ENCODE measurements around the gene COP1. TPM values are rescaled to one million over a fixed set of nuclear protein-coding genes. Genes with fewer than 3 reads are reported as not detected.

The COP1 gene
- total RNA-seq, 2 donors from 2014 or later, result 21.4 to 23.1 TPM

DNA sequence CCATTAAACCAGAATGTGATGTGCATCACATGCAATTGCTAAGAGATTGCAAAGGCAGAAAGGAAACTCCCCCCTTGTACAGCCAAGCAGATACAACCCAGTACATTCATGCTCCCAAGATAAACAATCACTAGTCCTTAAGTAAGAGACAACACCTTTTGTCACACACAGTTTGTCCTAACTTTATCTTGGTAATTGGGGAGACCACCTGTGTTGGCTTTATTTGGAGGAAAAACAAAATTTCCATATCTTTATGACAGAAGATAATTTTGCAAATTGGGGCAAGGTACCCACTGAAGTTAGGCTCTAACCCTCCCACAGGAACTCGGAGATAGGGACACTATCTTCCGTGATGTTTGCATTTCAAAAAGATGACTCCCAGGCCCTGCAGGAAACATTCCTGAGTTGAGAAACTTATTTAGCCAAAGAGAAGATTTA is 288.7 kb downstream of the COP1 start:
- H3K36me3 ChIP-seq, result no peaks in the 10 kb centered on the region
- H3K4me1 ChIP-seq, result no peaks in the 10 kb centered on the region
- H3K27ac ChIP-seq, result no peak overlapping the region
- TF ChIP-seq, protein P1, sequence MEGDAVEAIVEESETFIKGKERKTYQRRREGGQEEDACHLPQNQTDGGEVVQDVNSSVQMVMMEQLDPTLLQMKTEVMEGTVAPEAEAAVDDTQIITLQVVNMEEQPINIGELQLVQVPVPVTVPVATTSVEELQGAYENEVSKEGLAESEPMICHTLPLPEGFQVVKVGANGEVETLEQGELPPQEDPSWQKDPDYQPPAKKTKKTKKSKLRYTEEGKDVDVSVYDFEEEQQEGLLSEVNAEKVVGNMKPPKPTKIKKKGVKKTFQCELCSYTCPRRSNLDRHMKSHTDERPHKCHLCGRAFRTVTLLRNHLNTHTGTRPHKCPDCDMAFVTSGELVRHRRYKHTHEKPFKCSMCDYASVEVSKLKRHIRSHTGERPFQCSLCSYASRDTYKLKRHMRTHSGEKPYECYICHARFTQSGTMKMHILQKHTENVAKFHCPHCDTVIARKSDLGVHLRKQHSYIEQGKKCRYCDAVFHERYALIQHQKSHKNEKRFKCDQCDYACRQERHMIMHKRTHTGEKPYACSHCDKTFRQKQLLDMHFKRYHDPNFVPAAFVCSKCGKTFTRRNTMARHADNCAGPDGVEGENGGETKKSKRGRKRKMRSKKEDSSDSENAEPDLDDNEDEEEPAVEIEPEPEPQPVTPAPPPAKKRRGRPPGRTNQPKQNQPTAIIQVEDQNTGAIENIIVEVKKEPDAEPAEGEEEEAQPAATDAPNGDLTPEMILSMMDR (IDR thresholded peaks at IDR 0.05), result no peak
- DNase-seq (ENCODE audit: low spot score), result no peak
- no peaks in the 10 kb centered on the region for H3K27me3 ChIP-seq
- H3K9me3 ChIP-seq, result peaks cover 0 to 2% of the 10 kb centered on the region in 2 donors
- no peak overlapping the region for H3K4me3 ChIP-seq

- no peak overlapping the region for H3K27ac ChIP-seq
- H3K27me3 ChIP-seq, result no peaks in the 10 kb centered on the region
- H3K4me3 ChIP-seq, result no peak overlapping the region
- no peaks in the 10 kb centered on the region for H3K36me3 ChIP-seq
- TF ChIP-seq, protein P1 (IDR thresholded peaks at IDR 0.05), result no peak
- peaks cover 0 to 36% of the 10 kb centered on the region in 2 donors for H3K9me3 ChIP-seq
- no peak for DNase-seq (ENCODE audit: low spot score)
- no peaks in the 10 kb centered on the region for H3K4me1 ChIP-seq
Observed at GRCh38 chr1:175914115-175914514, 293.0 kb downstream of the COP1 start.

DNA sequence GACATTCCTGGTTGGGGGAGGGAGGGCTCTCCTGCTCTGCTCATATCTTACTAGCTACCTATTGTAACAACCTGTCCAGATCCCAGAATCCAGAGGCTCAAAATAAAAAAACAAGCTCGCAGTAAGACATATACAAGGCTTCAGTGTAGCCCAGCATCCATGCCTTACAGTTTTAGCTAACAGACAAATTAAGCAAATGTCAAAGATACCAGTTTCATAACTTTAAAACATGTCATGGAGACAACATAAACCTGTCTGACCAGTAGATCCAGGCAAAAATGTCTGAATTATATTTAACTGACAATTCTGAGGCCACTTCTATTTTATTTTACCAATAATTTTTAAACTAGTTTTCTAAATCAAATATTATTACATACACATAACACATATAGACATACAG is 295.9 kb downstream of the COP1 start:
- no peaks in the 10 kb centered on the region for H3K36me3 ChIP-seq
- no peaks in the 10 kb centered on the region for H3K4me1 ChIP-seq
- H3K9me3 ChIP-seq, result peaks cover 0 to 36% of the 10 kb centered on the region in 2 donors
- TF ChIP-seq, protein P1 (IDR thresholded peaks at IDR 0.05), result no peak
- H3K27me3 ChIP-seq, result no peaks in the 10 kb centered on the region
- no peak overlapping the region for H3K4me3 ChIP-seq
- DNase-seq (ENCODE audit: low spot score), result no peak
- no peak overlapping the region for H3K27ac ChIP-seq

DNA sequence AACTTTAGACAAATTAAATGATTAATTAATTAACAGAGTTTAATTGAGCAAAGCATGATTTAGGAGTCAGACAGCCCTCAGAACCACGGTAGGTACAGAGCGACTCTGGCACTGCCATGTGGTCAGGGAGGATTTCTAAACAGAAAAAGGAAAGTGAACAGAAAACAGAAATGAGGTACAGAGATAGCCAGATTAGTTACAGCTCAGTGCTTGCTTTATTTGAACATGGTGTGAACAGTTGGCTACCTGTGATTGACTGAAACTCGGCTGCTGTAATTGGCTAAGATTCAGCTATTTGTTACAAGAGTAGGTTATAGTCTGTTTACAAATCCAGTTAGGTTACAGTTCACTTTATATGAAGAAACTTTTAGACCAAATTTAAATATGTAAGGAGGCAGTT is 300.7 kb downstream of the COP1 start:
- Histone ChIP-seq H3K27me3 (no peaks in the 10 kb centered on the region), H3K9me3 (peaks cover 0 to 15% of the 10 kb centered on the region in 2 donors), H3K4me1 (no peaks in the 10 kb centered on the region), H3K4me3 (no peak overlapping the region), H3K27ac (no peak overlapping the region), H3K36me3 (no peaks in the 10 kb centered on the region)
- DNase-seq (ENCODE audit: low spot score), result no peak
- TF ChIP-seq, protein P1 (IDR thresholded peaks at IDR 0.05), result no peak

DNA sequence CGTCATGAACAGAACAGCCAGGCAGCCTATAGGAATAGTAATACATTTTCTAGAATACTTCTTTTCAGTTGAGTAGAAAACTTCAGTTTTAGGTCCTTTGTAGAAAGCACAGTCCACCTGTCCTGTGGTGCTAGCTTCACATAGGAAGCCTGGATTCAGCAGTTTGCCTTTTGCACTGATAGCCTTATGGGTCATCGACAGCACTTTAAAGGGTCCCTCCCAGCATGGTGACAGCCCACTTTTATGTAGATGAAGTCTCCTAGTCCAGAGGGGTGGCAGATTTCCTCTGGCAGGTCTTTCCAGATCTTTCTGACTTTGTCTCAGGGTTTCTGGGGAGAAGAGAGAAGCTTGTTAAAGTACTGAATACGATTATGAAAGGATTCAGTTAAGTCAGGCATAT is 302.3 kb downstream of the COP1 start:
- H3K4me1 ChIP-seq, result no peaks in the 10 kb centered on the region
- TF ChIP-seq, protein P1 (IDR thresholded peaks at IDR 0.05), result no peak
- no peaks in the 10 kb centered on the region for H3K9me3 ChIP-seq
- H3K27me3 ChIP-seq, result no peaks in the 10 kb centered on the region
- H3K4me3 ChIP-seq, result no peak overlapping the region
- H3K27ac ChIP-seq, result no peak overlapping the region
- H3K36me3 ChIP-seq, result no peaks in the 10 kb centered on the region
- no peak for DNase-seq (ENCODE audit: low spot score)

DNA sequence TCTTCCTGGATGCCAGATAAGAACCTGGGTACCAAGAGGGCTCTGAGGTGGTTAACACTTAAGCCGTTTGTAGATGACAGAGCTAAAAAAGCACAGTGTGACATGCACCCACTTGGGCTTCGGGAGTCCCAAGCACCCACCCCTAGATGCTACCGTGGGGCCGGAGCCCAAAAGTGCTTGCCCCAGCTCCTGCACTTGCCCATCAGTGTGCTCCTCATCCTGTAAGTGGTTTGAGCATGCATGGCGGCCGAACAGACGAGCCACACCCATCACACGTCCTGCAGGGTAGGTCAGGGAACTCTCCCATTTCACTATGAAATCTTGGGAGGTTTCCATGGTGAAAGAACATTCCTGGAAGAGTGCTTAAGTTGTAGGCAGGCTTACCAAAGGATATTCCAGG is 304.8 kb downstream of the COP1 start:
- no peak overlapping the region for H3K27ac ChIP-seq
- DNase-seq (ENCODE audit: low spot score), result no peak

More for the DNA sequence above, 304.8 kb downstream of the COP1 start:
- TF ChIP-seq, protein P1 (IDR thresholded peaks at IDR 0.05), result no peak
- no peaks in the 10 kb centered on the region for H3K27me3 ChIP-seq
- H3K9me3 ChIP-seq, result no peaks in the 10 kb centered on the region
- H3K36me3 ChIP-seq, result no peaks in the 10 kb centered on the region
- H3K4me3 ChIP-seq, result no peak overlapping the region
- H3K4me1 ChIP-seq, result no peaks in the 10 kb centered on the region

Measured in right atrium auricular region (tissue), 2 donors.